ENCODE data around the gene SNAP25.

- TF ChIP-seq EP300 (IDR thresholded peaks at IDR 0.05) (no peak), CTCF (IDR thresholded peaks at IDR 0.05) (no peak), POLR2A (IDR thresholded peaks at IDR 0.05) (no peak)
Measured at GRCh38 chr20:10286356-10286755, 67.7 kb downstream of the SNAP25 start.
